ENCODE data around the gene CHST11.

The CHST11 gene

DNA sequence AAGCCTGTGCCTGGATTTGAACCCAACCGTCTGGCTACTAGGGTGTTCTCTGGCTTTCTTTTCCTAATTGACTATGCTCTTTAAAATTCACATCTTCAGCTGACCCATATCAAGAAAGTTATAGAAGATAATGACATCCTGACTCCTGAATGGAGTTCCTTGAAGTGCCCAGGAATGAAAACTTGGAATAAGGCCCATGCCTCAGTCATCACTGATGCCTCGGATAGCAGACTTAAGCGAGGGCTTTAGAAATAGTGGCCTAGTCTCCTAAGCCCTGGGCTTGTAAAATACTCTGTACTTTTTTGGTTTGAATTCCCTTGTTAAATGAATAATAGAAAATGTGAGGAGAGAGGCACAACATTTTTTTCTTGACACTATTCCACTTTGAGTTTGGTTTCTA, 39.0 kb downstream of the CHST11 start:
- in situ Hi-C loops (cut with MboI; ENCODE audit: low pct_unique_long_range_greater_than_20kb, low sequenced_read_pairs): no loop called here
- DNase-seq: no peak

DNA sequence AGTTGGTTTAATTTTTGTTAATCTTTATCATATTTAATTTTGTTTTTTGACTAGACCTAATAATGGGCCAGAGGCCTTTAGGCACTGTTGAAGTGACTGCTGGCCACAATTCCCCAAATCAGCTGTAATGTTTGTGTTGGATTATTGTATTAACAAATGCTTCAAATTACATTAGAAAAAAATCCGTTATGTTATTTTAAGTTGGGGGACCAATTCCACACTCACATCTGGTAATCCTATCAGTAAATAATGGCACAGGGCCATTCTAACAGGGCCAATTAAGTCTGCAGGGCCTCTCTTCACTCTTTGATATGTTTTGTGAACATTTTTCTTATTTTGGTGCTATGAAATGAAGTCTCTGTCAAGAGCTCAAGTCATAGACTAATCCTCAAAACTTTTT, 39.6 kb downstream of the CHST11 start:
- DNase-seq: no peak
- in situ Hi-C loops (cut with MboI; ENCODE audit: low pct_unique_long_range_greater_than_20kb, low sequenced_read_pairs): no loop called here

DNA sequence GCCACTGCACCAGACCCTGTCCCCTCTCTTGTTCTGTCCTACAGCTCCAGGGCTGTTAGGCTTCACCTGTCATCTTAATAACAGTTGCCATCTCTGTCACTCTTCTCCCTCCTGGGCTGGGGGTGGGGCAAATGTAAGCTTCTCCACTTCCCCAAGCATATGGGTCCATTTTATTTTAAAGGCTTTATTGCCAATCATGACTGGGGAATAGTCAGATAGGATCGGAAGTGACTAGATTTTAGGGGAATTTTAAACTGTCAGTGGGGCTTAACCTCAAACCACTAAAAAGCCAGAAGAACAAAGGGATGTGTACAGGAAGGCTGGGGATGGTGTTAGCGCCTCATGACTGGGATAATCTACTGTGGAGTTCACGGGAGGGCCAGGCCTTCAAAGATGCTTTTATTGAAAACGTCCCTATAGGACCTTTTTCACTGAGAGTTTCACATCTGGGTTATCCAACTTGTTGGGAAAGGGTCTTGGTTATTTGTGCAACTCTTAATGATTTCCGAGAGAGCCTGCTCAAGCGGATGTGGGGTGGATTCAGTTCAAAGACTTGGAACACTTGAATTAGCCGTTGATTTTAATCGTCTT, 41.6 kb downstream of the CHST11 start:
- DNase-seq: peak; percentile 69
- in situ Hi-C loops (cut with MboI; ENCODE audit: low pct_unique_long_range_greater_than_20kb, low sequenced_read_pairs): no loop called here

DNA sequence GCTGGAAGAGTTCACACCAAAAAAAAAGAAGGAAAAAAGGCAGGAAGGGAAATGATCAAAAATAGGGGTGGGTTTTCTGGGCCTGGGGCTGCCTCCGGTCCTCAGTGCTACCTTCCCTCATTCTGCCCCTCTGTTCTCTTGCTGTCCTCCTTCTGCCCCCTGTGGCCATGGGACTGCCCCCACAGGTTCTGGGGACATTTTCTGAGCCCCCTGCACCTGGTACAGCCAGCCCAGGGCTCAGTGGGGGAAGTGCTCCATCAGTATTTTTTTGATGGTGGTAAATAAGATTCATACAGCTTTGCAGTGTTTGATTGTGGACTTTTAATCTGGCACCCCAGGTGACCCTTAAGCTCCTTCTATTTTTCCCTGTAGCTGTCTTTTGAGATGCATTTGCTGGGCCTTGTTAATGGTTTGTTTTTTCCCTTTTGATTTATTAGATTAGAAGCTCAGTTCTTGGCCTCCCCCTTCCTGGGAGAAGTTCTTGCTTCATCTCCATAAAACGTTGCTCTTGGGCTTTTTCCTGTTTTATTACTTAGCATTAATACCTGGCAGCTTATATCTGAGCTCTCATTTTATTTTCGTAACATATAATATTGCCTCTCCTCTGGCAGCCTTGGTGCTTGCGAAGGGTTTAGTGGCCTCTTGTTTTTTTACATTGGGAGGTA, 43.1 kb downstream of the CHST11 start:
- in situ Hi-C loops (cut with MboI; ENCODE audit: low pct_unique_long_range_greater_than_20kb, low sequenced_read_pairs): no loop called here
- no peak for DNase-seq

DNA sequence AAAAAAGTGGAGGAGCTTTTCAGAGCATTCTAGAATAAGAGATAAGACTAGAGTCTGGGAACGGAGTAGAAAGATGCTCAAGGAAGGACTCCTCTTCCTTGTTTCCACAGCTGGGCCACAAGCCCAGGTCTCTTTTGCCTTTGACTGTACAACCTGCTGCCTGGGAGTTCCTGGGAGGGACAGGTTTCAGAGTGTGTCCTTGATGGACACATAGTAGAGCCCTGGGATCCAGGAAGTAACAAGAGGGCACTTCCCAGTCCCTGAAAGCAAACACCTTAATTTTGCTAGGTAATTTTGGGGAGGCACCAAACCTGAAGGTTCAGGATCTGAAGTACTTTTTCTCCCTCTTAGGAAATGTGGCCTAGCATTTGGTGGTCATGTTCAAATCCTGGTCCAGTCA, 44.4 kb downstream of the CHST11 start:
- in situ Hi-C loops (cut with MboI; ENCODE audit: low pct_unique_long_range_greater_than_20kb, low sequenced_read_pairs): no loop called here
- DNase-seq: no peak

DNA sequence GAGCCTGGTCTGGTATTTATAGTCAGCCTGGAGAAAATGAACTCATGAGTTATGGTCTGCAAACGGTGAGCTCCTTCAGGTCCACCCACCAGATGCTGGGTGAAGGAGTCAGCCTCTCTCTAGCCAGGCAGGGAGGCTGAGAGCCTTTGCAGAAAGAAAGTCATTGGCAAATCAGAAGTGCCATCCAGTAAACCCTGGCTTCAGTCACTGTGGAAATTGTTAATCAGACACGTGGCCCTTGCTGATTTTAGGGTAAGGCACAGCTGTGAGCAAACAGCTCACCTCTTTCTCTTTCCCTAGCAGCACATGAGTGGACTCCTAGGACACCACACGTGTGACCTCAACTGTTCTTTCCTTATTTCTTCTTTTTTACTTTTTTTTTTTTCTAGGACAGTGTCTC, 44.9 kb downstream of the CHST11 start:
- no peak for DNase-seq
- in situ Hi-C loops (cut with MboI; ENCODE audit: low pct_unique_long_range_greater_than_20kb, low sequenced_read_pairs): no loop called here

DNA sequence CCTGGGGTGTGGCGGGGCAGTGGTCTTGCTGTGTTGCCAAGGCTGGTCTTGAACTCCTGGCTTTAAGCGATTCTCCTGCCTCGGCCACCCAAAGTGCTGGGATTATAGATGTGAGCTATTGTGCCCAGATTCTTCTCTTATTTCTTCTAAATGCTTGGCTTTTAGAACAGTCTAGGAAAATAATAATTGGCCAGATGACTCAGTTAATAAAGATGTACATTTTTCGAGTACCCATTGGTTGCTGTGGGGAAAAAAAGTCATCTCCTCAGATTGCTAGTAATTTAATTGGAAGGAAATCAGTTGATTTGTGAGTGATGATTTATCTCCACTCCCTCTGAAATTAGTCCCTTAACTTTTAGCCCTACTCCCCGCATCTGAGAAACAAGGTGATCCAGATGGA, 45.5 kb downstream of the CHST11 start:
- in situ Hi-C loops (cut with MboI; ENCODE audit: low pct_unique_long_range_greater_than_20kb, low sequenced_read_pairs): no loop called here
- no peak for DNase-seq

DNA sequence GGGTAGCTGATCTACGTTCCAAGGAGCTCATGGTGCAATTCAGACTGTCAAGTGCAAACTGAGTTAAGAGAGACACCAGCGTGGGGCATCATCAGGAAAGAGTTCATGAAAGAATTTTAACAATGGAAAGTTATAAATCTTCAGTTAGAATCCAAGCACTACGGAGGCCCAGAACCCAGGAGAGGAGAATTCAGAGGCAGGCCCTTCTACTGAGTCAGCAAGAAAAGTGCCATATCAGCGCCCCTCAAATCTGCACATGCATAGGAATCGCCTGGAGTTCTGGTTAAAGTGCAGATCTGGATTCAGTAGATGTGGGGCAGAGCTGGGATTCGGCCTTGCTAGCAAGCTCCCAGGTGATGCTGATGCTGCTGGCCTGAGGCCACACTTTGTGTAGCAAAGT, 45.9 kb downstream of the CHST11 start:
- DNase-seq: no peak
- in situ Hi-C loops (cut with MboI; ENCODE audit: low pct_unique_long_range_greater_than_20kb, low sequenced_read_pairs): no loop called here

DNA sequence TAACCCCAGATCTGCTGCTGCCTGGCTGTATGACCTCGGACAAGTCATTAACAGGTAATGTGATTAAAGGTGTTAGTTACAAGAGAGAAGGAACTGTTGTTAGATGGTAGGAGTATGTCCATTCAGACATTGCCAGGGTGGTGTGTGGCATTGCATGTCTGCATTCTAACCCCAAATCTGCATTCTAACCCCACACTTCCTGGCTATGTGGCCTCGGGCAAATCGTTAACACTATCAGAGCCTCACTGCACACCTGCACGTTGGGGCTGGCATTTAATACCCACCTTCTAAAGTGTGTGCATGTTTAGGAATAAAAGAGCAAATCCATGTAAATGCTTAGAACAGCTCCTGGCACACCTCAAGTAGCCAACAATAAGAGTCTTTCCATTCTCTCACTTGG, 46.4 kb downstream of the CHST11 start:
- in situ Hi-C loops (cut with MboI; ENCODE audit: low pct_unique_long_range_greater_than_20kb, low sequenced_read_pairs): no loop called here
- DNase-seq: no peak

DNA sequence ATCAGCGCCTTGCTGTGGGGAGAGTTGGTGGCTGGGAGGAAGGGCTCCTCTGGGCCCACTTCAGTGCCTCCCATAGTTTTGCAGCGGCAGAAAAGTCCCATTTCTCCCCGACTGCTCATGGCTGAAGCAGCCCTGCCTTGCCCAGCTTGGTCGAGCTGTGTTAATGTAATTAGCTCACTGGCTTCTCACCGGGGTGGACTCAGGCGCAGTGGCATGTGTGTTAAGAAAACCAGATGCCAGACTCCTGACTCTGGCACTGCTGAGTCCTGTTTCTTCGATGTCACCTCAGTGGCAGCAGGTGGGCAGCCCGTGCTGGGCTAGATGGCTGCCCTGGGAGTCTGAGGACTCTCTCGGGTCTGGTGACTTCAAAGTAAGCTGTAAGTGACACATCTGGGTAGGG, 47.4 kb downstream of the CHST11 start:
- in situ Hi-C loops (cut with MboI; ENCODE audit: low pct_unique_long_range_greater_than_20kb, low sequenced_read_pairs): no loop called here
- no peak for DNase-seq

DNA sequence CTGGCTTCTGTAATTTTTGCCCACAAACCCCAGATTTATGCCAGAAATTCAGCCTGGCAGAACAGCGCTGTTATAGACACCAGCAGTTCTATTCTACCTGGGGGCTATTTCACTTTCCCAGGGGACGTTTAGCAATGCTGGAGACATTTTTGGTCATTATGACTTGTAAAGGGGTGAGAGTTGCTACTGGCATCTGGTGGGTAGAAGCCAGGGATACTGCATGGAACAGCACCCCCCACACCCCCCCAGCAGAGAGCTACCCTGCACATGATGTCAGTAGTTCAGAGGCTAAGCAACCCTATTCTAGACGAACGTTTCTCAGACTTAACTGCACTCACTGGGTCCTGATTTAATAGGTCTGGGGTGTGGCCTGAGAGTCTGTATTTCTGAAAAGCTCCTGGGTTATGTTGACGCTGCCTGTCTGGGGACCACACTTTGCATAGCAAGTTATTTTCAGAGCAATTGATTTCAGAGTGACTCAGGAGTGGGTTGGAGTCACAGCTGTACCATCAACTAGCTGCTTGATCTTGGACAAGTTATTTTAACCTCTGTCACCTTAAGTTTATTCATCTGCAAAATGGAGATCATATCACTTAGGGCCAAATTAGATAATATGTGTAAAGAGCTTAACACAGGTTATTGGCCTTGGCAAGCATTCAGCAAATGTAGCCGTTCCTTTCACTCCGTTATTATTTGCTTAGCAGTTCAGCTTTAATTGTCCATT, 48.5 kb downstream of the CHST11 start:
- DNase-seq: no peak
- in situ Hi-C loops (cut with MboI; ENCODE audit: low pct_unique_long_range_greater_than_20kb, low sequenced_read_pairs): no loop called here

DNA sequence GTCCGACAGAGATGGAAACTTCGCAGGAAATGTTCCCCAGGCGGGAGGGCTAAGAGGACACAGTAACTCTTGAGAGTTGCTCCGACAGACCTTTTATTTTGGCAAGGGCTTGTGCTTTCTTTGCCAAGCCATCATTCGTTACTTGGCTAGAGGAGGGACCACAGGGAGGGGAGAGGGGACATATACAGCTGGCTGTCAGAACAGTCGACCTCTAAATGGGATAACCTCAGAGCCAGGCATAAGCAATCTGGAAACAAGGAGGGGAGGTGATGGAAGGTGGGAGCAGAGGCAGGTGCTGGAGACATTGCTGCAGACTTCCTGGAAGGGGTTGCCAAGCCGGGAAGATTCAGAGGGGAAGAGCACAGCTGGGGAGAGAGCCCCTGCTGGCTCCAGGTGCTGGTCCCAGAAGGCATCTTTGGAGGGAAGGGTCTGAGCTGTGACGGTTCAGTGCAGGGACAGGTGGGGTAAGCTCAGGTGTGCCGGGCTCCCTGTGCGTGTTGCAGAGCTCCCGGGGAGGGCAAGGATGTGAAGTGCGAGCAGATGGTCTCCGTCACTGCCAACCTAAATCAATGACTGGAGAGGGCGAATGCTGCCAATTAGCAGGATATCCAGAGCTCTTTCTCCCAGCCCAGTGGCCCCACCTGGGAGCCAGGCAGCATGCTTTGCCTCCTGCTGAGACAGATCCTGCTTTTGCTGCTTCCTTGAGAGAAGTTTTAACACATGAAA, 50.1 kb downstream of the CHST11 start:
- in situ Hi-C loops (cut with MboI; ENCODE audit: low pct_unique_long_range_greater_than_20kb, low sequenced_read_pairs): no loop called here
- no peak for DNase-seq

DNA sequence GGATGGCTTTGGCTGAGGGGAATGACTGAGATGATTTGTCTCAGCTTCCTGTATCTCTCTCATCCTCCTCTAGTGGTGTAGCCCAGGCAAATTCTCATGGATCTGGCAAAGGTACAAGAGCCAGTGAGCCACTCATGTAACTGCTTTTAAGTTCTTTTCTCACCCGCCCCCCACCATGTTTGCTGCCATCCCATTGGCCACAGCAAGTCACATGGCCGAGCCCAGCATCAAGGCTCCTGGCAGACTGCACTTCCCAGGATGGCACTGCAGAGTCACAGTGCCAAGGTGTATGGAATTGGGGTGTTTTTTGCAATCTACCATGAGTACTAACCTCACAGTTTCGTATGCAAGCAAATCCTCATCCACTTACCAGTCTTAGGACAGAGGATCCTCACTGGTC, 50.9 kb downstream of the CHST11 start:
- no peak for DNase-seq
- in situ Hi-C loops (cut with MboI; ENCODE audit: low pct_unique_long_range_greater_than_20kb, low sequenced_read_pairs): no loop called here

DNA sequence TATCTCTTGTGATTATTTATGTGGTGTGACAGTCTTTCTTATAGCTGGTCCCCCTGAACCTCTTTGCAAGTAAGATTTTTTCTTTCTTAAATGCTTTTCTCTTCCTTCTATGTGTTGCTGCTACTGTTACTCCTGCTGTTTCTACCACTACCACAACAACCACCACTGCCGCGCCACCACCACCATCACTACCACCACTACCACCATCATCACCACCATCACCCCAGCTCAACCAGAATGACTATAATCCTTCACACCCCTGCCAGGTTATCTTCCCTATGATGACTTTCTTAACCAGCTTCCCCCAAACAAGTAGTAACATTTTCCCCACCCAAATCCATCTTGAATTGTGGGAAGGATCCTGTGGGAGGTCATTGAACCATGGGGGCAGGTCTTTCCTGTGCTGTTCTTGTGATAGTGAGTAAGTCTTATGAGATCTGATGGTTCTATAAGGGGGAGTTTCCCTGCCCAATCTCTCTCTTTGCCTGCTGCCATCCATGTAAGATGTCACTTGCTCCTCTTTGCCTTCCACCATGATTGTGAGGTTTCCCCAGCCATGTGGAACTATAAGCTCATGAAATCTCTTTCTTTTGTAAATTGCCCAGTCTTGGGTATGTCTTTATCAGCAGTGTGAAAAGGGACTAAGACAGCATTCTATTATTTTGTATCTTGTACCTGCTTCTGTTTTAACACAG, 52.2 kb downstream of the CHST11 start:
- in situ Hi-C loops (cut with MboI; ENCODE audit: low pct_unique_long_range_greater_than_20kb, low sequenced_read_pairs): no loop called here
- no peak for DNase-seq

DNA sequence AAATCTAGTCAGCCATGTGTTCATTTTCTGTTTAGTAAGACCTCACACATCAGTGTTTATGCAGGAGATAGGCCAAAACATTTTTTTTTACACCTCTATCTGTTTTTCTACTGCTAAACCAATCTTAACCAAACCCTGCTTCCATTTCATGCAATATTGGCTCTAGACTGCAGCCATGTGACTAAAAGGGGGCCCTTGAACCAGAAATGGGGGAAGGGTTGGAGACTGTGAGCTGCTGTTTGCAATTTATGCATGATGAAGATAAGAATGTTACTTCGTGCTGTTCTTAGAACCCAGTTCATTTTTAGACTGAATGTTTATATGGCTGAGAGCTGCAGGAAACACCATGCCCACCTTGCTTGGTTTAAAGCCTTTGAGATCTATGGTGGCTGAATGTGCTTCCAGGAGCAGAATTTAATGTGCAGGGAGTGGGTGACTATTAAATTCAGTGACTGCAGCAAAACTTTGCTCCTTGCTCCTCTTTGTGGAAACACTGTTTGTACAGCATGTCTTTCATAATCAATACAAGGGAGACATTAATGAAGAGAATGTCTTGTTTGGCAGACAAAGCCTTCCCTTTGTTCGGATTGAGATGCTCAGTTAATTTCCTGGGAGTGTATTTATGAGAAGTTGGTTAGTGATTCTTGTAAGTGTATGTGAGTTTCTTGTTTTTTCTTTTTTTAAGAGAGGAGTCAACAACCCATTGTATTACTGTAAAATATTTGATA, 53.6 kb downstream of the CHST11 start:
- in situ Hi-C loops (cut with MboI; ENCODE audit: low pct_unique_long_range_greater_than_20kb, low sequenced_read_pairs): no loop called here
- peak; percentile 42 for DNase-seq

DNA sequence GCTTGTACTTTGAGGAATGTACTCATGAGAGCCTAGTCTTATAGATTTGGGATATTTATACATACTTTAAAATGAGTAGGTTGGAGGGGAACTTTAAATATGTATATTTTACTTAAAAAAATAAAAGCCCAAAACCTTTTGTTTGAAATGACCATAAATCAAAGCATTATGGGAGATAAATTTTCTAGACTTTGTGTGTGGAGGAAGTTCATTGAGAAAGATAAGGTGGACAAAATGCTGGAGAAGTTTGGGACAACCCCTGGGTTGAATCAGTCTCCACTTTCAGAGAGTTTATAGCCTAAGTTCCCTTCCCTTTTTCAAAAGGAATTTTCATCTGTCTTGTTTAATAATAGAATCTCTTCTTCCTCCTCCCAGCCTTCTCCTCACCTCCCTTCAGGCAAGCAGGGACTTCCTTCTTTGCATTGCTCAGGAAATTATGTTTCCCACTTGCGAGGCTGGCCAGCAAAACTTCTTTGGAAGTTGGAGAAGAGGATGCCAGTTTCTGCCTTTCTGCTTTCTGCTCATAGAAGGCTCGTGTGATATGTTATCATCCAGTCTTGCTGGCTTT, 54.2 kb downstream of the CHST11 start:
- in situ Hi-C loops (cut with MboI; ENCODE audit: low pct_unique_long_range_greater_than_20kb, low sequenced_read_pairs): no loop called here
- DNase-seq: peak; percentile 35

DNA sequence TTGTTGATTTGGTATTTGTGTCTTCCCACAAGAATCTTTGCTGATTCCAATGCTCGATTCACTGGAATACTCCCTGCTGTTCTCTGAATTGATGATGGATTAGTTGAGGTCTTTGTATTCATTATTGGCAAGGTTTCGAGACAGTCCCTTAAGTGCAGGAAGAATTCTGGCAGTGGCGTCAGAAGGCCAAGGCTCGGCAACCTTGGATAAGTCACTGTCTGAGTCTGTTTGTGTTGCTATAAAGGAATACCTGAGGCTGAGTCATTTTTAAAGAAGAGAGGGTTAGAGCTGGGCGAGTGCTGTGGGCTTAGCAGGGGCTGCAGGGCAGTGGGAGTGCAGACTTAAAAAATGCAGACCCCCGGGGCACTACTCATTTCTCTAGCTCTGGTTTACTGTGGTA, 56.9 kb downstream of the CHST11 start:
- no peak for DNase-seq

DNA sequence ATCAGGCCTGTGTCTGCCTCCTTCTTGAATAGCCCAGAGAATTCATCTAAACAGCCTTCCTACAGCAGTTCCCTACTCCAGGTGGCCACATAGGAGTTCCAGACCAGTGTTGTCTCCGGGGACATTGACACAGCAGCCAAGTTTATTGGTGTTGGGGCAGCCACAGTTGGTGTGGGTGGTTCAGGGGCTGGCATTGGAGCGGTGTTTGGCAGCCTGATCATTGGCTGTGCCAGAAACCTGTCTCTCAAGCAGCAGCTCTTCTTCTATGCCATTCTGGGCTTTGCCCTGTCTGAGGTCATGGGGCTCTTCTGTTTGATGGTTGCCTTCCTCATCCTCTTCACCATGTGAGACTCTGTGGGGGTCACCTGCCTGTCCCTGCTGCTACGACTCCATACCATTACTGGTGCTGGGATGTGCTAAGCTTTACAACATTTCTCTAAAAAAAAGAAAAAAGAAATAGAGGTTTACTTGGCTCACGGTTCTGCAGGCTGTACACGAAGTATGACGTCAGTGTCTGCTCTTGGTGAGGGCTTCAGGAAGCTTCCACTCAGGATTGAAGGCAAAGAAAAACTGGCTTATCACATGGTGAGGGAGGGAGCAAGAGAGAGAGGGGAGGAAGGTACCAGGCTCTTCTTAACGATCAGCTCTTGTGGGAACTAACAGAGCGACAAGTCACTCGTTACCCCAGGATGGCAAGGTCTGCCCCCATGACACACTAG, 57.5 kb downstream of the CHST11 start:
- DNase-seq: no peak
- in situ Hi-C loops (cut with MboI; ENCODE audit: low pct_unique_long_range_greater_than_20kb, low sequenced_read_pairs): no loop called here

More for the DNA sequence above, 56.9 kb downstream of the CHST11 start:
- in situ Hi-C loops (cut with MboI; ENCODE audit: low pct_unique_long_range_greater_than_20kb, low sequenced_read_pairs): no loop called here
